Tibial nerve (tissue), 3 donors: Measurements from ENCODE around the gene KRTAP9-7.
"Not testable (repeated sequence)": the region's sequence is repeated elsewhere in the genome, so short reads cannot be mapped to it uniquely, and the experiment has no call there.

ENCODE experiments used
- POLR2A ChIP-seq, 2 donors: fragments of 450-650 bp; IDR thresholded peaks; one replicate each; pipeline ENCODE4 v1.6.1; 2017; ENCODE audit warnings: antibody characterized with exemption in 2 of 2, mild to moderate bottlenecking in 2 of 2, moderate library complexity in 2 of 2
- TF ChIP-seq, protein P1 (sequence below), 5 experiments: fragments of 200-600 bp in 3 of 5; fragments of 450-650 bp in 2 of 5; sonication (generic) in 3 of 5; IDR thresholded peaks; one replicate each; pipeline ENCODE4 v1.5.1; 2016 to 2019; ENCODE audit warnings: antibody characterized with exemption in 5 of 5, mild to moderate bottlenecking in 3 of 5, moderate library complexity in 2 of 5

GRCh38 chr17:41232399-41233105, 42.9 kb upstream of the KRTAP9-7 start, which contains the start of gene KRTAP9-3:
- TF ChIP-seq POLR2A (IDR thresholded peaks at IDR 0.05), result not testable (repeated sequence)
- TF ChIP-seq, protein P1, sequence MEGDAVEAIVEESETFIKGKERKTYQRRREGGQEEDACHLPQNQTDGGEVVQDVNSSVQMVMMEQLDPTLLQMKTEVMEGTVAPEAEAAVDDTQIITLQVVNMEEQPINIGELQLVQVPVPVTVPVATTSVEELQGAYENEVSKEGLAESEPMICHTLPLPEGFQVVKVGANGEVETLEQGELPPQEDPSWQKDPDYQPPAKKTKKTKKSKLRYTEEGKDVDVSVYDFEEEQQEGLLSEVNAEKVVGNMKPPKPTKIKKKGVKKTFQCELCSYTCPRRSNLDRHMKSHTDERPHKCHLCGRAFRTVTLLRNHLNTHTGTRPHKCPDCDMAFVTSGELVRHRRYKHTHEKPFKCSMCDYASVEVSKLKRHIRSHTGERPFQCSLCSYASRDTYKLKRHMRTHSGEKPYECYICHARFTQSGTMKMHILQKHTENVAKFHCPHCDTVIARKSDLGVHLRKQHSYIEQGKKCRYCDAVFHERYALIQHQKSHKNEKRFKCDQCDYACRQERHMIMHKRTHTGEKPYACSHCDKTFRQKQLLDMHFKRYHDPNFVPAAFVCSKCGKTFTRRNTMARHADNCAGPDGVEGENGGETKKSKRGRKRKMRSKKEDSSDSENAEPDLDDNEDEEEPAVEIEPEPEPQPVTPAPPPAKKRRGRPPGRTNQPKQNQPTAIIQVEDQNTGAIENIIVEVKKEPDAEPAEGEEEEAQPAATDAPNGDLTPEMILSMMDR (IDR thresholded peaks at IDR 0.05), result not testable (repeated sequence)
